ENCODE results near the gene TTBK1.

GRCh38 chr6:43243664-43244321 is 512 bp downstream of the TTBK1 start:
- TF ChIP-seq CTCF (IDR thresholded peaks at IDR 0.05) (no peak), EZH2 (IDR thresholded peaks at IDR 0.05; ENCODE audit: borderline replicate concordance, insufficient read depth, low read depth, low read length, poor library complexity, severe bottlenecking) (no peak)

Measured in B cell (primary cell).